C4-2B (cell line): Measurements from ENCODE around the gene PDE4C.

Experiments used
- H3K27ac ChIP-seq: fragments of 450-650 bp; 2 replicates; pipeline ENCODE4 v1.5.1; 2017
- CTCF ChIP-seq: fragments of 450-650 bp; conservative IDR thresholded peaks from 2 replicates; pipeline ENCODE4 v1.5.1; 2017; ENCODE audit warnings: mild to moderate bottlenecking
- ZFX ChIP-seq: fragments of 450-650 bp; IDR thresholded peaks from 2 replicates; pipeline ENCODE4 v1.6.1; 2017

PDE4C gene

GRCh38 chr19:18233224-18233825, 7.1 kb upstream of the PDE4C start:
- H3K27ac ChIP-seq = no peak overlapping the region
- TF ChIP-seq CTCF (no peak), ZFX (no peak)

GRCh38 chr19:18232540-18233223, 6.4 kb upstream of the PDE4C start:
- H3K27ac ChIP-seq = no peak overlapping the region
- TF ChIP-seq CTCF (no peak), ZFX (no peak)

- no peak overlapping the region for H3K27ac ChIP-seq
Observed at GRCh38 chr19:18231775-18232174, 5.5 kb upstream of the PDE4C start.

GRCh38 chr19:18230941-18231734, 4.9 kb upstream of the PDE4C start:
- TF ChIP-seq ZFX (no peak), CTCF (no peak)
- H3K27ac ChIP-seq = no peak overlapping the region

More at GRCh38 chr19:18231775-18232174, 5.5 kb upstream of the PDE4C start:
- no peak for TF ChIP-seq ZFX
- TF ChIP-seq CTCF = no peak

- no peak overlapping the region for H3K27ac ChIP-seq
- no peak for TF ChIP-seq CTCF
Observed at GRCh38 chr19:18229915-18230314, 3.7 kb upstream of the PDE4C start.

GRCh38 chr19:18229474-18229873, 3.2 kb upstream of the PDE4C start:
- no peak; the same call in 1 of the 2 replicates for TF ChIP-seq CTCF
- TF ChIP-seq ZFX = no peak
- H3K27ac ChIP-seq = no peak overlapping the region

GRCh38 chr19:18227781-18228271, 1.6 kb upstream of the PDE4C start:
- H3K27ac ChIP-seq = no peak overlapping the region
- TF ChIP-seq CTCF (no peak), ZFX (no peak)
